Measurements from ENCODE around the gene CNP.

GRCh38 chr17:41965694-41966462, 717 bp upstream of the CNP start:
- TF ChIP-seq CTCF (IDR thresholded peaks at IDR 0.05 in 2 of 3, conservative IDR thresholded peaks at IDR 0.05 in 1 of 3; ENCODE audit: control insufficient read depth in 2 of 3, extremely low read depth in 1 of 3, insufficient read depth in 1 of 3, low read depth in 3 of 3, low read length in 3 of 3) (peak in 1 of 3 experiments; percentile 17; a peak in 1 of 6 replicates), HDAC2 (IDR thresholded peaks at IDR 0.05) (no peak), ATF7 (IDR thresholded peaks at IDR 0.05; ENCODE audit: low read depth) (no peak), ETV6 (conservative IDR thresholded peaks at IDR 0.05 in 1 of 2, IDR thresholded peaks at IDR 0.05 in 1 of 2; ENCODE audit: borderline replicate concordance in 1 of 2, low read depth in 1 of 2) (no peak), NBN (IDR thresholded peaks at IDR 0.05) (peak; percentile 25; the same call in 1 of the 2 replicates), JUND (IDR thresholded peaks at IDR 0.05; ENCODE audit: low read depth, low read length) (no peak), ZNF274 (IDR thresholded peaks at IDR 0.05; ENCODE audit: insufficient read depth, insufficient read length) (no peak), JUNB (IDR thresholded peaks at IDR 0.05) (no peak), IRF4 (IDR thresholded peaks at IDR 0.05; ENCODE audit: low read depth, low read length) (no peak)
